Panc1 (cell line): Measurements from ENCODE around the gene ADGRA1. TPM values are rescaled to one million over a fixed set of nuclear protein-coding genes. Genes with fewer than 3 reads are reported as not detected.

Experiments
- ATAC-seq: fragments of 200-7000 bp; cut with Tn5 transposase; 2 replicates; pipeline ENCODE4 v1.9.1; 2020; ENCODE audit warnings: mild to moderate bottlenecking, moderate library complexity
- BruUV-seq: library from RNA; stranded (reverse); fragments of 400-500 nt; replicated peaks from 2 replicates; lab custom pipeline; 2021; lab: Mats Ljungman, UMichigan
- CTCF ChIA-PET: fragments of 300-600 bp; sonication (Branson Sonifier 250); formaldehyde crosslinking; loops from one replicate; lab custom pipeline; 2022; ENCODE audit warnings: antibody characterized with exemption; lab: Charles Lee
- POLR2A ChIA-PET: fragments of 300-600 bp; sonication (Branson Sonifier 250); formaldehyde crosslinking; loops from one replicate; lab custom pipeline; 2022; ENCODE audit warnings: antibody characterized with exemption; lab: Charles Lee
- DNase-seq: peaks from one replicate; pipeline ENCODE4 v3.0.0-alpha.2; 2010; ENCODE audit warnings: low read depth, low spot score
- H3K27ac ChIP-seq: 2 replicates; pipeline ENCODE4 v1.5.1; 2011; ENCODE audit warnings: mild to moderate bottlenecking, low read length, inconsistent platforms
- H3K27me3 ChIP-seq: fragments of 200-500 bp; sonication (Bioruptor generic); 2 replicates; pipeline ENCODE4 v1.6.0; 2014; ENCODE audit warnings: low read length, inconsistent platforms; ENCODE audit not compliant: control insufficient read depth, insufficient read depth
- H3K36me3 ChIP-seq: fragments of 200-500 bp; sonication (Bioruptor generic); 2 replicates; pipeline ENCODE4 v1.5.1; 2014; ENCODE audit warnings: inconsistent platforms, mild to moderate bottlenecking, low read length, moderate library complexity; ENCODE audit not compliant: control insufficient read depth, insufficient read depth
- H3K4me1 ChIP-seq: 2 replicates; pipeline ENCODE4 v1.5.1; 2011; ENCODE audit warnings: inconsistent platforms, mild to moderate bottlenecking, low read length, moderate library complexity; ENCODE audit not compliant: control insufficient read depth, insufficient read depth
- H3K4me3 ChIP-seq, 2 experiments: 2 replicates each; pipeline ENCODE4 v1.5.1; 2011 to 2012; ENCODE audit warnings: low read depth in 2 of 2, low read length in 2 of 2, mild to moderate bottlenecking in 2 of 2, inconsistent platforms in 1 of 2, moderate library complexity in 1 of 2
- H3K9me3 ChIP-seq: fragments of 200-500 bp; sonication (Bioruptor generic); 2 replicates; pipeline ENCODE4 v1.5.1; 2014; ENCODE audit warnings: low read depth, mild to moderate bottlenecking, inconsistent platforms, low read length, moderate library complexity; ENCODE audit not compliant: control insufficient read depth, insufficient read depth
- CTCF ChIP-seq: fragments of 450-650 bp; IDR thresholded peaks from 2 replicates; pipeline ENCODE4 v1.5.1; 2017; ENCODE audit warnings: mild to moderate bottlenecking
- POLR2AphosphoS5 ChIP-seq: IDR thresholded peaks from 2 replicates; pipeline ENCODE4 v1.6.1; 2012; ENCODE audit warnings: mild to moderate bottlenecking, low read depth, low read length, moderate library complexity
- REST ChIP-seq, 2 experiments: IDR thresholded peaks; 2 replicates each; pipeline ENCODE4 v1.6.1; 2011 to 2012; ENCODE audit warnings: low read depth in 2 of 2, control low read depth in 1 of 2, low read length in 1 of 2, mild to moderate bottlenecking in 1 of 2, moderate library complexity in 1 of 2; ENCODE audit not compliant: insufficient read depth in 1 of 2
- SIN3A ChIP-seq: IDR thresholded peaks from 2 replicates; pipeline ENCODE4 v1.6.1; 2012; ENCODE audit warnings: low read depth, mild to moderate bottlenecking, low read length, moderate library complexity, borderline replicate concordance; ENCODE audit not compliant: insufficient read depth
- TCF7L2 ChIP-seq: IDR thresholded peaks from 2 replicates; pipeline ENCODE4 v1.6.1; 2011; ENCODE audit warnings: mild to moderate bottlenecking, low read depth, low read length, inconsistent platforms
- in situ Hi-C: cut with HindIII; loops from 2 replicates; pipeline ENCODE4 v1.10.0; 2016; ENCODE audit warnings: low sequenced_read_pairs, low pct_unique_long_range_greater_than_20kb
- intact Hi-C: fragments of 100-400 bp; cut with micrococcal nuclease; formaldehyde crosslinking; loops from one replicate; pipeline ENCODE4 v1.10.0; 2022; ENCODE audit not compliant: unreplicated experiment
- total RNA-seq: library from RNA; stranded (reverse); gene quantifications from one replicate; pipeline ENCODE4 v1.2.1, GENCODE V29; 2021; ENCODE audit not compliant: unreplicated experiment

Gene ADGRA1
- total RNA-seq, 1 experiment from 2014 or later, result 0.05 TPM

GRCh38 chr10:133082685-133083421, 4.9 kb upstream of the ADGRA1 start:
- BruUV-seq, result no TSS peak
- Histone ChIP-seq H3K4me1 (peaks cover 4% of the 10 kb centered on the region; the same call in 1 of the 2 replicates), H3K36me3 (no peaks in the 10 kb centered on the region), H3K27me3 (peaks cover 6% of the 10 kb centered on the region; the same call in 1 of the 2 replicates), H3K27ac (no peak overlapping the region), H3K4me3 (no peak overlapping the region), H3K9me3 (no peaks in the 10 kb centered on the region)
- no peak for TF ChIP-seq SIN3A
- TF ChIP-seq TCF7L2, result no peak
- no peak for TF ChIP-seq REST (IDR thresholded peaks at IDR 0.05; ENCODE audit: insufficient read depth in 1 of 2, low read depth in 2 of 2, low read length in 1 of 2)
- TF ChIP-seq POLR2AphosphoS5, result no peak
- in situ Hi-C loops, result no loop called here
- CTCF ChIA-PET, result no interaction called here
- ATAC-seq (no peak), DNase-seq (no peak)
- intact Hi-C loops, result no loop called here
- POLR2A ChIA-PET, result no interaction called here

GRCh38 chr10:133083422-133084100, 4.2 kb upstream of the ADGRA1 start:
- CTCF ChIA-PET, result no interaction called here
- Histone ChIP-seq H3K9me3 (no peaks in the 10 kb centered on the region), H3K27ac (no peak overlapping the region), H3K4me1 (peaks cover 4% of the 10 kb centered on the region; the same call in 1 of the 2 replicates), H3K36me3 (no peaks in the 10 kb centered on the region), H3K4me3 (no peak overlapping the region), H3K27me3 (peaks cover 6% of the 10 kb centered on the region; the same call in 1 of the 2 replicates)
- POLR2A ChIA-PET, result no interaction called here
- ATAC-seq (no peak), DNase-seq (no peak)
- no TSS peak for BruUV-seq
- in situ Hi-C loops, result no loop called here
- intact Hi-C loops, result no loop called here
- no peak for TF ChIP-seq POLR2AphosphoS5
- TF ChIP-seq CTCF, result no peak
- TF ChIP-seq REST (IDR thresholded peaks at IDR 0.05; ENCODE audit: insufficient read depth in 1 of 2, low read depth in 2 of 2, low read length in 1 of 2), result no peak
- no peak for TF ChIP-seq TCF7L2
- TF ChIP-seq SIN3A, result no peak
